Central memory CD4-positive, alpha-beta T cell (primary cell): ENCODE measurements around the gene ADK.
"Not testable (repeated sequence)": the region's sequence is repeated elsewhere in the genome, so short reads cannot be mapped to it uniquely, and the experiment has no call there.

Experiments
- DNase-seq: peaks from one replicate; pipeline ENCODE4 v3.0.0; 2022

Gene ADK

GRCh38 chr10:74187237-74187636 is 36.2 kb downstream of the ADK start:
- DNase-seq: no peak

- not testable (repeated sequence) for DNase-seq
Measured at GRCh38 chr10:74188617-74189016, 37.6 kb downstream of the ADK start.

GRCh38 chr10:74189999-74190421 is 39.0 kb downstream of the ADK start:
- DNase-seq: peak; percentile 17

GRCh38 chr10:74190494-74190893 is 39.5 kb downstream of the ADK start:
- DNase-seq: no peak

GRCh38 chr10:74194545-74194944 is 43.5 kb downstream of the ADK start:
- peak; percentile 67 for DNase-seq

DNA sequence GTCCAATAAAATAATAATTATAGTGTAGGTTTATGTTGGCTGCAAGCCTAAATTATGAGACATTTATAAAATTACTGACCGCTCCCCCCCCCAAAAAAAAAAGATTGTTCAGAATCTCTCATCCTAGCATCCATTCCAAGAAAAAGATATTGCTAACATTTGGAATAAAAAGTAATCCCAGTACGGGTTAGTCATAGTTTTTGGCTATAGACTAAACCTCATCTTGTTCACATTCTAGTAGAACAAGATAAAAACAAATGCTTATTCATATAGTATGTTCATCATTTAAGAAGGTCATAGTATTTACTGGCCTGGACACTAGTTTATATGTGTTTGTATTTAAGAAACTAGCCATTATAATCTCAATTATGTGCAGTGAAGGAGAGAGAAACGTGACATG is 44.0 kb downstream of the ADK start:
- no peak for DNase-seq

- DNase-seq: no peak
Measured at GRCh38 chr10:74199315-74199714, 48.3 kb downstream of the ADK start.

DNA sequence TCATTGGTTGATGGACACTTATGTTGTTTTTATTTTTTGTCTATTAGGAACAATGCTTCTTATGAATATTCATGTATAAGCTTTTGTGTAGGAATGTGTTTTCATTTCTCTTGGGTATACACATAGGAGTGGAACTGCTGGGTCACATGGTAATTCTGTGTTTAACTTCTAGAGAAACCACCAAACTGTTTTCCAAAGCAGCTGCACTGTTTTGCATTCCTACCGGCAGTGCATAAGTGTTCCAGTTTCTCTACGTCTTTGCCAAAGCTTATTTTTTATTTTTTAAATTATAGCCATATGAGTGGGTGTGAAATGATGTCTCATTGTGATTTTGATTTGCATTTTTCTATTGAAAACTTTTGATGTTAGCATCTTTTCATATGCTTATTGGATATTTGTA is 51.3 kb downstream of the ADK start:
- DNase-seq: no peak

DNA sequence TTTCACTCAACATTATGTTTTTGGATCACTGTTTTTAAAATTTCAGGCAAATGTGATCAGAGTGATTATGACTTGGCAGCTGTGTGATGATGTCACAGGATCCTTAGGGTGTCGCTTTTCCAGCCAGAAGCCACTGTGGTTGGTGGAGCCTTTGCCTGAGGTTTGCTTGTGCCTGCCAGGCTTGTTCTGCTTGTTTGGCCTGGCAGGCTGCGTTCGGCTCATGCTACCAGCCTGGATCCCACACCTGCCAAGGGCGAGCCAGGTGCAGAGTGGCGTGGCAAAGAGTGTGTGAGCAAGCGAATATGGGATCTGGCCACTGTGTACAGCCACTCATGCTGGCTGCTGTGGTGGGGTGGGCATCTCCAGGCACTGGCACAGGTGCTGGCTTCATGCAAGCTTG is 55.7 kb downstream of the ADK start:
- no peak for DNase-seq

GRCh38 chr10:74207691-74208480 is 56.9 kb downstream of the ADK start:
- DNase-seq: no peak

- DNase-seq: no peak
Measured at GRCh38 chr10:74208997-74209396, 58.0 kb downstream of the ADK start.

- no peak for DNase-seq
Measured at GRCh38 chr10:74213019-74213418, 62.0 kb downstream of the ADK start.

- peak; percentile 32 for DNase-seq
Measured at GRCh38 chr10:74213571-74214162, 62.6 kb downstream of the ADK start.

DNA sequence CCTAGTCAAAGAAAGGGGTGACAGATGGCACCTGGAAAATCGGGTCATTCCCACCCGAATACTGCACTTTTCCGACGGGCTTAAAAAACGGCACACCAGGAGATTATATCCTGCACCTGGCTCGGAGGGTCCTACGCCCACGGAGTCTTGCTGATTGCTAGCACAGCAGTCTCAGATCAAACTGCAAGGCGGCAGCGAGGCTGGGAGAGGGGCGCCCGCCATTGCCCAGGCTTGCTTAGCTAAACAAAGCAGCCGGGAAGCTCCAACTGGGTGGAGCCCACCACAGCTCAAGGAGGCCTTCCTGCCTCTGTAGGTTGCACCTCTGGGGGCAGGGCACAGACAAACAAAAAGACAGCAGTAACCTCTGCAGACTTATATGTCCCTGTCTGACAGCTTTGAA is 66.1 kb downstream of the ADK start:
- DNase-seq: not testable (repeated sequence)

- DNase-seq: not testable (repeated sequence)
Measured at GRCh38 chr10:74222467-74222866, 71.4 kb downstream of the ADK start.

- DNase-seq: no peak
Measured at GRCh38 chr10:74223755-74224529, 72.9 kb downstream of the ADK start.

- DNase-seq: peak; percentile 9
Measured at GRCh38 chr10:74227697-74228424, 76.8 kb downstream of the ADK start.

DNA sequence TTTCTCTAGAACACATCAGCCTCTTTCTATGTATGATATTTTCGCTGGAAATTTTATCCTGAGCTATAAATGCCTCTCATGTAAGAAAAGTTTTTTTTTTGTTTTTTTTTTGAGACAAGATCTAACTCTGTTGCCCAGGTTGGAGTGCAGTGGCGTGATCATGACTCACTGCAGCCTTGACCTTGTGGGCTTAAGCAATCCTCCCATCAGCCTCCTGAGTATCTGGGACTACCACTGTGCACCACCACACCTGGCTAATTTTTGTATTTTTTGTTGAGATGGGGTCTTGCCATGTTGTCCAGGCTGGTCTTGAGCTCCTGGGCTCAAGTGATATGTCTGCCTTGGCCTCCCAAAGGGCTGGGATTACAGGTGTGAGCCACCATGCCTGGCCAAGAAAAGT is 80.4 kb downstream of the ADK start:
- no peak for DNase-seq

DNA sequence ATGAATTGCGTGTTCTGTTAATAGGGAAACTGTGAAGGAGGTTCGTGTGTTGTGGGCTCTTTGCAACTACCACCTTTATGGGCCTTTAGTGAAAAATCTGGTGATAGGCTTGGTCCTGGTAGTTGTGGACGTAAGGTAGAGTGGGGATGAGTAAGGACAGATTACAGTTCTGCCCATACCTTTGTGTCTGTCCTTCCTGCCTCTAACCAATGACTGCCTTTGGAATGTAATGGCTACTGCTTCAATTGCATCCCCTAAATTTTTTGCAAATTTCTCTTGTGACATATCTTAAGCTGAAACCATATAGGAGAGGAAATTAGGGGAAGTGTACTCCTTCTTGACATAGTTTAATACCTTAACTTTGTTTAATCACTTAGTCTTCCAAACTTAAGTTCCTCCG is 82.3 kb downstream of the ADK start:
- DNase-seq: no peak

DNA sequence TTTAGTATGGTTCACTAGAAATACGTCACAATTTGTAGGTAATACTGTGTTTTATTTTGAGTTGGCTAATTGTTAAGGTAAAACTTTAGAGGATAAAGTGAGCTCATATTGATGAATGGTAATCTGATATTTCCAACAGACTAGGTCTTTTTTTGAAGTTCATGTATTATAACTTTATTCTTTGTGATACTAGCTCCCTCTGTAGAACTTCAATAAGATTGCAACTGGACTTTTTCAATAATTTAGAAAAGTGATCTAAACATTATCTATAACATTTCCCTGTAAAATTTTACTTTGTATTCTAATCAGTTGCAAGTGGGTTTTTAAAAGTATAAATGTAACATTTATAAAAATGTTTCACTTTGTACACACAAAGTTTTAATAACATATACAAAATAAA is 83.5 kb downstream of the ADK start:
- peak; percentile 10 for DNase-seq

- DNase-seq: no peak
Measured at GRCh38 chr10:74238031-74238431, 87.0 kb downstream of the ADK start.

DNA sequence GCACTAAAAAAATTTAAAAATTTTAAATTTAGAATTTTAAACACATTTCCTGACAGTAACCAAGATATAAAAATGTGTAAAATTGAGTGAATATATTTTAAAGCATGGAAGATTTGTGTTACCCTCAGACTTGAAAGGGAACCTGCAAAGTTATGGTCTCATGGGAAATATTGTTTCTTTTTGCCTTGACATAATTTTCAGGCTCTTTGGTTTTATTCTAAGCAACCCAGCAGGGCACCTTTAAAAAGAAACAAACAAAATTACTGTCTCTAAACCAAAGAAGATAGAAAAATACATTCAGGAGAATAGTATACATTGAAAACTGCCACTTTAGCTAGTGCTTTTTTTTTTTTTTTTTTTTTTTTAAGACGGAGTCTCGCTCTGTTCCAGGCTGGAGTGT is 87.5 kb downstream of the ADK start:
- DNase-seq: no peak

- no peak for DNase-seq
Measured at GRCh38 chr10:74243067-74243466, 92.0 kb downstream of the ADK start.
